GM18505 (cell line): ENCODE results near the gene COL27A1.

Experiments
- ATAC-seq: cut with Tn5 transposase; IDR thresholded peaks from one replicate; pipeline ENCODE4 v1.9.1; 2021; ENCODE audit not compliant: unreplicated experiment
- POLR2A ChIP-seq: IDR thresholded peaks from 4 replicates; pipeline ENCODE4 v1.6.1; 2011; ENCODE audit warnings: borderline replicate concordance; ENCODE audit not compliant: insufficient read depth, insufficient read length; ENCODE audit errors: extremely low read depth

COL27A1 gene

DNA sequence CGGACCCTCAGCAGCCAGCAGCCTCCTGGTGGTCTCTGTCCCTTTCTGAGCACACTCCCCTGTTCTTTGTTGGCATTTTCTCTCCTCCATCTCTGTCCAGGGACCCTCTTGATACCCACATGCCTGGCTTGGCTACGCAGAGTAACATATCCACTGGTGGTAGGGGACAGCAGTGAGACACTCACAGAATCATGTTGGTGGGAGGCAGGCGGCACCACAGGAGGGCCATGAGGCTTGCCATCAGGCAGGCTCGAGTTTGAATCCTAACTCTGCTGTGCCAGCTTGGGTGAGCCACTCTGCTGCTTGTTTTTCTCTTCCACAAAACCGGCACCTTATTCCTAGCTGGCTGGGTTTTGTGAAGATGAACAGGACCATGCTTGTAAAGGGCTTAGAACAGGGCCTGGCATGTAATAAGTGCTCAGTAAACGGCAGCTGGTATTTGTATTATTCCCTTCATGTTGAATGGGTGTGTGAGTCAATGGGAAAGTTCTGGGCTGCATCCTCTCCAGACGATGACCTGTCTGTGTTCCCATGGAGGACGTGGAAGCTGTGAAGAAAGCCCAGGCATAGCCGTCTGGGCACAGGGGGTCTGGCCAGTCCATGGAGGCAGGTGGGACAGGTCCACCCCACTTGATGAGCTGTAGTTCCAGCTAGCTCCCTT is 2.3 kb downstream of the COL27A1 start:
- no peak for TF ChIP-seq POLR2A
- no peak for ATAC-seq

DNA sequence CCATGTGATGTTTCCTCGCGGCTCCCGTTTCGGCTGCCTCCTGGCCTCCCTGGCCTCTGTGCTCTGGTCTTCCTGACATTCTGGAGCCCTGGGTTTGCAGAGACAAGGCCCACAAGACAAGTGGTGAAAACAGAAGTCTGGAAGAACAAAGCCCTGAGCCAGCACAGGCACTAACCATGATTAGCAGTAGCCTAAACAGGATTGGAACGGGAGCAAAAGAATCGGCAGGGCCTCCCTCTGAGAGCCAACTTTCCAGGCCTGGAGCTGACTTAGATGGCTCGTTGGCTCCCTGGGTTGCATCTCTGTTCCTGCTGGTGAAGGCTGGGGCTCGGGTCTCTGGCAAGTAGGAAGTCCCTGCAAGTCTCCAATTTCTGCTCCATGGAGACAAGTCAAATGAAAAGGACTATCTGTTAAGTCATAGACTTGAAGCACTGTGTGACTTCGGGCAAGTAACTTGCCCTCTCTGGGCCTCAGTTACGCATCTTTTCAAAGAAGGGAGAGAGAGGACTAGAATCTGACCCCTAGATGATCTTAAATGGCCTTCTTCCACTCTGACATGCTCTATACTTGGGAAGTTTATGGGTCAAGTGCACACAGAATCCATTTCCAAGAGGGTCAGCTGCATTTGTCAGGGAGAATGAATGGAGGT is 3.3 kb downstream of the COL27A1 start:
- no peak for TF ChIP-seq POLR2A
- no peak for ATAC-seq

DNA sequence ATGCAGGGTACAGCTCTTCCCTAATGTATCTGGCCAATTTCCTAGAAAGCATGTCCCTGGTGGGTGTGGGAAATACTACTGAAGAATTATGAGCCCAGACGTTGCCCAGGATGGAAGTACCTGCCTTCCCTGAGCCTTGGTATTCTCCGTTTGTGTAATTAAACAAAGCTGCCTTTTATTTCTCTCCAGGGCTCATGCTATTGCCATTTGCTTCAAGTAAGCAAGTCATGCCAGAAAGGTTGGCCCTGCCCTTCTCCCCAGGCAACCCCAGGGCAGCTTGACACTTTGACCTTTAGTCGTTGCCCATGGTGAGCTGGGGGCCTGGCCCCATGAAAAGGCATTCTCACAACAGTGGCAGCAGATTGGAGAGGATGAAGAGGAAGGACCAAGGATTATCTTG is 4.4 kb downstream of the COL27A1 start:
- ATAC-seq: no peak
- TF ChIP-seq POLR2A: no peak

DNA sequence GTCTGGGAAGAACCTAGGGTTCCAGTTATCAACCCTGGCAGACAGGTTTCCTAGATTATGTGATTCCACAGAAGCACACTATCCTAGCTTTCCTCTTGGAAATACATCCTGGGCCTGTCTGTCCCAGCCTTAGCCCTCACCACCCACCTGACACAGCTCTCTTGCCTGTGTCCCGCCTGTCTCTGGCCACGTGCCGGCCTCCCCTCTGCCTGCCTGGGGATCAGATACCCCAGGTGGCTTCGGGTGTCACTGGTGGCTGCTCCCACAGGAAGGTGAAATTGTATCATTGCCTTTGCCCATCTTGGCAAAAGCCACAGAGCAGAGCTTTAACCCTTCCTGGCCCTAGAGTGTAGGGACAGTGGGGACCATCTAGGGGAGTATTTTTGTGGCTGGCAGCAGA is 6.2 kb downstream of the COL27A1 start:
- TF ChIP-seq POLR2A: no peak
- no peak for ATAC-seq

GRCh38 chr9:114163517-114163951 is 8.2 kb downstream of the COL27A1 start:
- ATAC-seq: no peak
- no peak for TF ChIP-seq POLR2A

GRCh38 chr9:114164191-114164794 is 9.0 kb downstream of the COL27A1 start:
- no peak for TF ChIP-seq POLR2A
- ATAC-seq: no peak

- ATAC-seq: no peak
- no peak for TF ChIP-seq POLR2A
These were observed 10.2 kb downstream of the COL27A1 start for GRCh38 chr9:114165407-114166102.

- no peak for TF ChIP-seq POLR2A
- no peak for ATAC-seq
These were observed 10.8 kb downstream of the COL27A1 start for GRCh38 chr9:114166103-114166470.

GRCh38 chr9:114166614-114167572 is 11.6 kb downstream of the COL27A1 start:
- no peak for TF ChIP-seq POLR2A
- ATAC-seq: no peak

- no peak for TF ChIP-seq POLR2A
- no peak for ATAC-seq
These were observed 12.3 kb downstream of the COL27A1 start for GRCh38 chr9:114167591-114168091.

- ATAC-seq: no peak
These were observed 13.1 kb downstream of the COL27A1 start for GRCh38 chr9:114168281-114169028.

DNA sequence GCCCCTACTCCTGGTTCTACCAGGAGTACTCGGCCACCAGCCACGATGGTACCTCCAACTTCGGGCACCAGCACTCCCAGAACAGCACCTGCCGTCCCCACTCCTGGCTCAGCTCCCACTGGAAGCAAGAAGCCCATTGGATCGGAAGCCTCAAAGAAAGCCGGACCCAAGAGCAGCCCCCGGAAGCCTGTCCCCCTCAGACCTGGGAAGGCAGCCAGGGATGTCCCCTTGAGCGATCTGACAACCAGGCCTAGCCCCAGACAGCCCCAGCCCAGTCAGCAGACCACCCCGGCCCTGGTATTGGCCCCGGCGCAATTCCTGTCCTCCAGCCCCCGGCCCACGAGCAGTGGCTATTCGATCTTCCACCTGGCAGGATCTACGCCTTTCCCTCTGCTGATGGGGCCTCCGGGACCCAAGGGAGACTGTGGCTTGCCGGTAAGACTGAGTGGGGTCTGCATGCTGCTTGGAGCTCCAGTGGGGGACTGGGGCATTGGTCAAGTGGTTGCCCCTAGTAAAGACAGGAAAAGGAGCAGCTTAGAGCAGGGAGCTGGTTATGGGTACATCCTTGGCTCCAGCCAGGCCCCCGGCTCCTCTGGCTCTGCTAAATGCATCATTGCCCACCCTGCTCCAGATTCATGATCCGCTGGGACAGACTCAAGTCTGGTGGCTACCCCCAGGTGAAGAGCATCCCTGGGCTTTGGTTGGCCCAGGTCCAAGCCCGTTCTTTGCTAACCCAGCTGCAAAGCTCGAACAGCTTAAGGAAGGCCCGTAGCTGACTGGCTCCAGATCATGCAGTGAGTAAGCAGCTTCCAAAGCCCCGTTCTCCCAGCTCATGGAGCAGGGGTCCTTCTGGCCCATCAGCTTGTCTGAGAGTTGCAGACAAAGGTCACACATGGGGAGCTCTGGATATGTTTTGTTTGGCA is 14.0 kb downstream of the COL27A1 start:
- ATAC-seq: no peak
- no peak for TF ChIP-seq POLR2A

More at GRCh38 chr9:114168281-114169028, 13.1 kb downstream of the COL27A1 start:
- TF ChIP-seq POLR2A: no peak
